ENCODE results near the gene ZNF14. TPM values are rescaled to one million over a fixed set of nuclear protein-coding genes. Genes with fewer than 3 reads are reported as not detected.

Gene ZNF14
- total and polyA plus RNA-seq, 9 of the 15 experiments (the other 6 are each of a cell fraction or from before 2014, with no cell fraction given): 1.9 to 7.0 (median 4.0) TPM

DNA sequence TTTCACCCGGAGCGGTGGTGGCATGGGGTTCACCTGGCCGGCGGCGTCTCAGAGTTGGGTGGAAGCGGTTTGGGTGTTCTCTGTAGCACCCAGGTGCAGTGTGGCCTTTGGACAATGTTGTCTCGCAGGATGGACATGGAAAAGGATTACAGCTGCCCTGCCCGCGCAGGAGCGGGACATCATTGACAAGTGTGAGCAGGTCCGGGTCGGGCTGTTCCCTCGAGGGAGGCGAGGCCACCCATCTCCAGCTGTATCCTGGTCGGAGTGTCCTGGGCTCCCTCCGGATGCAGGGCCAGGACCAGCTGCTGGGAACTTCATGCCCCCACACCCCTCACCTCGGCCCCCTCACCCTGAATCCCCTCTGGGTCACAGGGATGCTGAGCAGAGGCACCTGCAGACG lies 7.8 kb upstream of the ZNF14 start:
- Histone ChIP-seq H2AFZ (ENCODE audit: low read depth, low read length) (no peak overlapping the region), H3K9me1 (ENCODE audit: control insufficient read depth, insufficient read depth, low read length) (peaks cover 3% of the 10 kb centered on the region), H3K4me2 (ENCODE audit: insufficient read depth, low read length) (no peak overlapping the region), H3K9ac (ENCODE audit: insufficient read depth in 1 of 2, low read depth in 2 of 2, low read length in 2 of 2) (no peak overlapping the region), H4K20me1 (replicated peaks; ENCODE audit: control insufficient read depth, insufficient read depth, low read length) (no peaks in the 10 kb centered on the region), H3K9me3 (replicated peaks; ENCODE audit: control insufficient read depth, insufficient read depth, low read depth, low read length) (no peaks in the 10 kb centered on the region), H3K27ac (ENCODE audit: extremely low read depth, low read depth, low read length) (no peak overlapping the region), H3K79me2 (ENCODE audit: control insufficient read depth, insufficient read depth, low read length) (no peaks in the 10 kb centered on the region), H3K36me3 (ENCODE audit: control insufficient read depth, insufficient read depth, low read length) (no peaks in the 10 kb centered on the region), H3K4me1 (replicated peaks in 1 of 2; ENCODE audit: control insufficient read depth in 2 of 2, insufficient read depth in 2 of 2, low read length in 2 of 2) (peaks cover 0 to 9% of the 10 kb centered on the region in 2 experiments; a peak in 3 of 5 replicates), H3K4me3 (no peak overlapping the region), H3K27me3 (ENCODE audit: control insufficient read depth in 2 of 2, insufficient read depth in 2 of 2, low read length in 2 of 2) (peaks cover 17 to 58% of the 10 kb centered on the region in 2 experiments; a peak in 4 of 5 replicates)
- WGBS (ENCODE audit: insufficient coverage, low coverage, missing lambda C conversion rate): 12% methylated on average over 17 of the region's 18 CpGs
- DNase-seq (ENCODE audit: extremely low read depth in 1 of 4, low spot score in 3 of 4) (no peak), ATAC-seq (no peak), FAIRE-seq (no peak)
- in situ Hi-C loops (cut with MboI) (no loop called here), intact Hi-C loops (cut with micrococcal nuclease) (loop anchor here (10.0 kb wide), 1 partner anchor 176 kb away; no protein-coding TSS in a partner anchor)
- POLR2A ChIA-PET: interaction anchor here (1.0 kb wide), 1 partner anchor 9 kb away, joined by 3 read pairs; no protein-coding TSS in a partner anchor
- TF ChIP-seq, protein P1, sequence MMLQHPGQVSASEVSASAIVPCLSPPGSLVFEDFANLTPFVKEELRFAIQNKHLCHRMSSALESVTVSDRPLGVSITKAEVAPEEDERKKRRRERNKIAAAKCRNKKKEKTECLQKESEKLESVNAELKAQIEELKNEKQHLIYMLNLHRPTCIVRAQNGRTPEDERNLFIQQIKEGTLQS (IDR thresholded peaks at IDR 0.05): no peak
- TF ChIP-seq, protein P1 (CRISPR knock-in tag; conservative IDR thresholded peaks at IDR 0.05): no peak
- TF ChIP-seq ARID3B (CRISPR knock-in tag; IDR thresholded peaks at IDR 0.05; ENCODE audit: borderline replicate concordance): no peak
- CTCF ChIA-PET (ENCODE audit: low intra/inter-chr PET ratio): no interaction called here
- BruUV-seq (replicated peaks): no TSS peak

Data from K562 (cell line).